Lower lobe of right lung (tissue), 2 donors: ENCODE data around the gene TEN1. TPM values are rescaled to one million over a fixed set of nuclear protein-coding genes. Genes with fewer than 3 reads are reported as not detected.
A peak's percentile ranks its signal among the peaks of the same experiment; 100 is the strongest.

Experiments
- ATAC-seq, 2 donors: fragments of 200-7000 bp; cut with Tn5 transposase; one replicate each; pipeline ENCODE4 v1.9.1; 2020 to 2022; ENCODE audit warnings: mild to moderate bottlenecking in 2 of 2, moderate library complexity in 2 of 2
- DNase-seq: peaks from one replicate; pipeline ENCODE4 v3.0.0-alpha.2; 2020
- H3K27ac ChIP-seq: fragments of 200-600 bp; one replicate; pipeline ENCODE4 v1.8.0; 2022
- H3K27me3 ChIP-seq: fragments of 200-600 bp; one replicate; pipeline ENCODE4 v1.8.0; 2022; ENCODE audit warnings: low read depth
- H3K36me3 ChIP-seq: fragments of 200-600 bp; one replicate; pipeline ENCODE4 v1.8.0; 2022; ENCODE audit warnings: mild to moderate bottlenecking
- H3K4me1 ChIP-seq: fragments of 200-600 bp; one replicate; pipeline ENCODE4 v1.8.0; 2022
- H3K4me3 ChIP-seq: fragments of 200-600 bp; one replicate; pipeline ENCODE4 v1.8.0; 2022; ENCODE audit warnings: mild to moderate bottlenecking
- H3K9me3 ChIP-seq: fragments of 200-600 bp; one replicate; pipeline ENCODE4 v1.8.0; 2022
- CTCF ChIP-seq: fragments of 200-600 bp; IDR thresholded peaks from one replicate; pipeline ENCODE4 v1.8.0; 2022; ENCODE audit warnings: antibody characterized with exemption, mild to moderate bottlenecking
- intact Hi-C: fragments of 100-400 bp; cut with DNase I; formaldehyde crosslinking; loops from one replicate; pipeline ENCODE4 v1.11.0; 2022
- total RNA-seq: library from RNA; stranded (reverse); fragmentation: NEBNext Ultra II Directional; extraction: Animal tissue kit (Norgen Biotek cat#: 25700); gene quantifications from one replicate; pipeline ENCODE4 v1.2.1, GENCODE V29; 2021
- donor health status: DM: no; HTN: yes; CAD: no; lungs with severe emphysema.

TEN1 gene
- total RNA-seq, 1 donor from 2014 or later, result 14.6 TPM

GRCh38 chr17:75991396-75991795 lies 12.4 kb downstream of the TEN1 start:
- DNase-seq (no peak), ATAC-seq (no peak)
- H3K36me3 ChIP-seq, result peaks cover 51% of the 10 kb centered on the region
- H3K9me3 ChIP-seq, result no peaks in the 10 kb centered on the region
- intact Hi-C loops, result no loop called here
- no peaks in the 10 kb centered on the region for H3K4me1 ChIP-seq
- H3K4me3 ChIP-seq, result no peak overlapping the region
- H3K27me3 ChIP-seq, result no peaks in the 10 kb centered on the region
- TF ChIP-seq CTCF, result no peak
- H3K27ac ChIP-seq, result no peak overlapping the region

DNA sequence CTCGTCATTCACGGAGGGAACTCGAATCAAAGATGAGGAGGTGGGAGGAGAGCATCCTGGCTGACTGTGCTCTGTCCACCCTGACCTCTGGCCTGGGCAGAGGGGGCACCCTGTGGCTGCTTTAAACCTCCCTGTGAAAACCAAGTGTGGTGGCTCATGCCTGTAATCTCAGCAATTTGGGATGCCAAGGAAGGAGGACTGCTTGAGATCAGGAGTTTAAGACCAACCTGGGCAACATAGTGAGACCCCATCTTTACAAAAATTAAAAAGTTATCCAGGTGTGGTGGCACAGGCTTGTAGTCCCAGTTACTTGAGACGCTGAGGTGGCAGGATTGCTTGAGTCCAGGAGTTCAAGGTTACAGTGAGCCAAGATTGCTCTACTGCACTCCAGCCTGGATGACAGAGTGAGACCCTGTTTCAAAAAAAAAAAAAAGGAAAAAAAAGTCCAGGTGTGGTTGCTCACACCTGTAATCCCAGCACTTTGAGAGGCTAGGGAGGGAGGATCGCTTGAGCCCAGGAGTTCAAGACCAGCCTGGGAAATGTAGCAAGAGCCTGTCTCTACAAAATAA lies 15.8 kb downstream of the TEN1 start:
- intact Hi-C loops, result no loop called here
- TF ChIP-seq CTCF, result no peak
- Histone ChIP-seq H3K36me3 (peaks cover 46% of the 10 kb centered on the region), H3K4me1 (peaks cover 24% of the 10 kb centered on the region), H3K27me3 (no peaks in the 10 kb centered on the region), H3K9me3 (no peaks in the 10 kb centered on the region), H3K4me3 (no peak overlapping the region), H3K27ac (no peak overlapping the region)
- no peak for DNase-seq
- no peak for ATAC-seq

GRCh38 chr17:75995385-75995925 lies 16.4 kb downstream of the TEN1 start:
- intact Hi-C loops, result no loop called here
- Histone ChIP-seq H3K27me3 (no peaks in the 10 kb centered on the region), H3K4me3 (no peak overlapping the region), H3K9me3 (no peaks in the 10 kb centered on the region), H3K36me3 (peaks cover 52% of the 10 kb centered on the region), H3K4me1 (peaks cover 24% of the 10 kb centered on the region), H3K27ac (no peak overlapping the region)
- no peak for TF ChIP-seq CTCF
- ATAC-seq (no peak), DNase-seq (no peak)

- Histone ChIP-seq H3K27me3 (no peaks in the 10 kb centered on the region), H3K4me3 (no peak overlapping the region), H3K27ac (peak overlapping the region; percentile 41), H3K9me3 (no peaks in the 10 kb centered on the region), H3K4me1 (peaks cover 24% of the 10 kb centered on the region), H3K36me3 (peaks cover 42% of the 10 kb centered on the region)
- no peak for TF ChIP-seq CTCF
- intact Hi-C loops, result no loop called here
- DNase-seq (peak; percentile 75), ATAC-seq (peak; percentile 61 to 74)
Measured at GRCh38 chr17:75996665-75997590, 17.9 kb downstream of the TEN1 start.

- peak overlapping the region; percentile 36 for H3K27ac ChIP-seq
- peaks cover 35% of the 10 kb centered on the region for H3K36me3 ChIP-seq
- DNase-seq (no peak), ATAC-seq (peak in 1 of 2 donors; percentile 18)
- H3K4me3 ChIP-seq, result no peak overlapping the region
- no peaks in the 10 kb centered on the region for H3K27me3 ChIP-seq
- no peak for TF ChIP-seq CTCF
- intact Hi-C loops, result no loop called here
- no peaks in the 10 kb centered on the region for H3K9me3 ChIP-seq
- peaks cover 32% of the 10 kb centered on the region for H3K4me1 ChIP-seq
Measured at GRCh38 chr17:75998327-75998795, 19.3 kb downstream of the TEN1 start.
